MM.1S (cell line): ENCODE data around the gene DISC1.
"Not testable (repeated sequence)": the region's sequence is repeated elsewhere in the genome, so short reads cannot be mapped to it uniquely, and the experiment has no call there.

Experiments
- DNase-seq: peaks from one replicate; pipeline ENCODE4 v3.0.0-alpha.2; 2015
- H2AFZ ChIP-seq: fragments of 300-600 bp; sonication (generic); 2 replicates; pipeline ENCODE4 v1.6.0; 2016; ENCODE audit warnings: antibody characterized with exemption, low read length
- H3F3A ChIP-seq: fragments of 300-600 bp; sonication (generic); 2 replicates; pipeline ENCODE4 v1.6.1; 2016; ENCODE audit warnings: mild to moderate bottlenecking, antibody characterized with exemption, low read length, moderate library complexity, mixed read lengths; ENCODE audit not compliant: insufficient read depth
- H3K27ac ChIP-seq: fragments of 300-600 bp; sonication (generic); 2 replicates; pipeline ENCODE4 v1.5.1; 2016; ENCODE audit warnings: mild to moderate bottlenecking, low read length
- H3K27me3 ChIP-seq: fragments of 300-600 bp; sonication (generic); replicated peaks from 2 replicates; pipeline ENCODE4 v1.6.0; 2016; ENCODE audit warnings: low read length; ENCODE audit not compliant: insufficient read depth
- H3K36me3 ChIP-seq: fragments of 300-600 bp; sonication (generic); replicated peaks from 2 replicates; pipeline ENCODE4 v1.6.1; 2016; ENCODE audit warnings: mild to moderate bottlenecking, low read length, mixed read lengths; ENCODE audit not compliant: insufficient read depth
- H3K4me1 ChIP-seq: fragments of 300-600 bp; sonication (generic); 2 replicates; pipeline ENCODE4 v1.6.1; 2016; ENCODE audit warnings: low read length, mixed read lengths
- H3K4me2 ChIP-seq: fragments of 300-600 bp; sonication (generic); 2 replicates; pipeline ENCODE4 v1.6.0; 2016; ENCODE audit warnings: low read depth, low read length
- H3K4me3 ChIP-seq: fragments of 300-600 bp; sonication (generic); 2 replicates; pipeline ENCODE4 v1.5.1; 2016; ENCODE audit warnings: low read length, mixed read lengths
- H3K79me2 ChIP-seq: fragments of 300-600 bp; sonication (generic); 2 replicates; pipeline ENCODE4 v1.6.1; 2016; ENCODE audit warnings: mixed run types, low read length, mixed read lengths
- H3K9ac ChIP-seq: fragments of 300-600 bp; sonication (generic); 2 replicates; pipeline ENCODE4 v1.6.1; 2016; ENCODE audit warnings: low read length, mixed read lengths
- H3K9me2 ChIP-seq: fragments of 300-600 bp; sonication (generic); replicated peaks from 2 replicates; pipeline ENCODE4 v1.6.1; 2016; ENCODE audit warnings: mild to moderate bottlenecking, low read length, mixed read lengths; ENCODE audit not compliant: insufficient read depth
- H3K9me3 ChIP-seq: fragments of 300-600 bp; sonication (generic); replicated peaks from 2 replicates; pipeline ENCODE4 v1.6.1; 2016; ENCODE audit warnings: mild to moderate bottlenecking, low read length, mixed read lengths; ENCODE audit not compliant: insufficient read depth
- H4K20me1 ChIP-seq: fragments of 300-600 bp; sonication (generic); 2 replicates; pipeline ENCODE4 v1.6.1; 2016; ENCODE audit warnings: mild to moderate bottlenecking, low read length, moderate library complexity, mixed read lengths; ENCODE audit not compliant: insufficient read depth
- EZH2 ChIP-seq: fragments of 300-600 bp; sonication (generic); optimal IDR thresholded peaks from 2 replicates; pipeline ENCODE3; 2017; ENCODE audit warnings: low read depth, mild to moderate bottlenecking, antibody characterized with exemption, low read length, mixed read lengths
- EZH2phosphoT487 ChIP-seq: fragments of 300-600 bp; sonication (generic); IDR thresholded peaks from 2 replicates; pipeline ENCODE4 v1.6.1; 2018; ENCODE audit warnings: antibody characterized with exemption, low read length
- TF ChIP-seq, protein P1 (sequence below): fragments of 300-600 bp; sonication (generic); IDR thresholded peaks from 2 replicates; pipeline ENCODE4 v1.5.1; 2016; ENCODE audit warnings: antibody characterized with exemption, low read length, mixed read lengths

Gene DISC1

DNA sequence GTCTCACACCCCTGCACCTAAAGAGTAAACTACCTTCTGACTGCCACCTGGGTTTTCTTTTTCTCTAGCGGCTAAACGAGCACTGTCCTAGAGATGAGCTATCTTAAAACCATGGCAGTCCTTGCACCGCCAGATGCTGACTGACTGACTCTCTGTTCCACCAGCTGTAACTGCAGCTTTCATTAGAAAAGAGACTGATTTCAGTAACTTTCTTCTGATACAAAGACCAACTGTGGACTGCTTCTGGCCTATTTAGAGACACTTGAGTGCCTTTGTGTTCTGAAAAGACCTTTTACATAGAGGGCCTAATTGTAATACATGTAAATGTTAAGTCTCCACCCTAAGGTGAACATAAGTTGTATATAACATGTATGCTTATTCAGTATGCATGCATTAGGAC lies 152.5 kb downstream of the DISC1 start:
- Histone ChIP-seq H3K27ac (no peak overlapping the region), H3K79me2 (no peaks in the 10 kb centered on the region), H3K4me3 (no peak overlapping the region), H2AFZ (no peak overlapping the region), H3K4me1 (no peaks in the 10 kb centered on the region), H3K9me3 (no peaks in the 10 kb centered on the region), H3K9me2 (no peaks in the 10 kb centered on the region), H3K36me3 (no peaks in the 10 kb centered on the region), H3F3A (no peaks in the 10 kb centered on the region), H3K27me3 (no peaks in the 10 kb centered on the region), H4K20me1 (no peaks in the 10 kb centered on the region), H3K4me2 (no peak overlapping the region), H3K9ac (no peak overlapping the region)
- TF ChIP-seq, protein P1, sequence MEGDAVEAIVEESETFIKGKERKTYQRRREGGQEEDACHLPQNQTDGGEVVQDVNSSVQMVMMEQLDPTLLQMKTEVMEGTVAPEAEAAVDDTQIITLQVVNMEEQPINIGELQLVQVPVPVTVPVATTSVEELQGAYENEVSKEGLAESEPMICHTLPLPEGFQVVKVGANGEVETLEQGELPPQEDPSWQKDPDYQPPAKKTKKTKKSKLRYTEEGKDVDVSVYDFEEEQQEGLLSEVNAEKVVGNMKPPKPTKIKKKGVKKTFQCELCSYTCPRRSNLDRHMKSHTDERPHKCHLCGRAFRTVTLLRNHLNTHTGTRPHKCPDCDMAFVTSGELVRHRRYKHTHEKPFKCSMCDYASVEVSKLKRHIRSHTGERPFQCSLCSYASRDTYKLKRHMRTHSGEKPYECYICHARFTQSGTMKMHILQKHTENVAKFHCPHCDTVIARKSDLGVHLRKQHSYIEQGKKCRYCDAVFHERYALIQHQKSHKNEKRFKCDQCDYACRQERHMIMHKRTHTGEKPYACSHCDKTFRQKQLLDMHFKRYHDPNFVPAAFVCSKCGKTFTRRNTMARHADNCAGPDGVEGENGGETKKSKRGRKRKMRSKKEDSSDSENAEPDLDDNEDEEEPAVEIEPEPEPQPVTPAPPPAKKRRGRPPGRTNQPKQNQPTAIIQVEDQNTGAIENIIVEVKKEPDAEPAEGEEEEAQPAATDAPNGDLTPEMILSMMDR: no peak
- TF ChIP-seq EZH2phosphoT487: no peak
- TF ChIP-seq EZH2: no peak
- no peak for DNase-seq

DNA sequence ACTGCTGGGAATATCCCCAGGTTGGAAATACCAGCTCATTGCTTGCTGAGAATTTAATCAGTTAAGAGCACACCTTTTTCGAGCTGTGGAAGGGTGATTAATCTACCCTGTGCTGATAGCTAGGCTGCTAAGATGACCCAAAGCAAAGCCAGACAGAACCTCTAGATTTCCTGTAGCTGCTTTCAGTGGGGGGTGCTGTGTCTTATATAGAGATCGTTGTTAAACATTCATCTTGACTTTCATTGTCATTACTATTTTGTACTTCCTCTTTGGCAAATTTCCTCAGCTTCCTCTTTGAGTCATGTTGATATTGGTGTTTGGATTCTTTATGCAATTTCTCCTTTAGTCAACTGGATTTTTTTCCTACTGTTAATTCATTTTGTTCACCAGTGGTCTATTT lies 155.3 kb downstream of the DISC1 start:
- Histone ChIP-seq H3K9me3 (no peaks in the 10 kb centered on the region), H2AFZ (no peak overlapping the region), H3K9me2 (no peaks in the 10 kb centered on the region), H3K4me3 (no peak overlapping the region), H3K79me2 (no peaks in the 10 kb centered on the region), H3K9ac (no peak overlapping the region), H3K27me3 (no peaks in the 10 kb centered on the region), H3K4me1 (no peaks in the 10 kb centered on the region), H3F3A (no peaks in the 10 kb centered on the region), H3K36me3 (no peaks in the 10 kb centered on the region), H4K20me1 (no peaks in the 10 kb centered on the region), H3K4me2 (no peak overlapping the region), H3K27ac (no peak overlapping the region)
- no peak for DNase-seq
- TF ChIP-seq, protein P1: no peak
- no peak for TF ChIP-seq EZH2phosphoT487
- no peak for TF ChIP-seq EZH2

- not testable (repeated sequence) for H3K27ac ChIP-seq, H2AFZ ChIP-seq, H3K4me1 ChIP-seq, DNase-seq, H3K27me3 ChIP-seq, H3K9me2 ChIP-seq, H3K9me3 ChIP-seq, H3K9ac ChIP-seq, H3K79me2 ChIP-seq, H3K4me3 ChIP-seq, H4K20me1 ChIP-seq, H3K4me2 ChIP-seq, H3K36me3 ChIP-seq, H3F3A ChIP-seq
Measured at GRCh38 chr1:231785073-231785472, 158.5 kb downstream of the DISC1 start.

DNA sequence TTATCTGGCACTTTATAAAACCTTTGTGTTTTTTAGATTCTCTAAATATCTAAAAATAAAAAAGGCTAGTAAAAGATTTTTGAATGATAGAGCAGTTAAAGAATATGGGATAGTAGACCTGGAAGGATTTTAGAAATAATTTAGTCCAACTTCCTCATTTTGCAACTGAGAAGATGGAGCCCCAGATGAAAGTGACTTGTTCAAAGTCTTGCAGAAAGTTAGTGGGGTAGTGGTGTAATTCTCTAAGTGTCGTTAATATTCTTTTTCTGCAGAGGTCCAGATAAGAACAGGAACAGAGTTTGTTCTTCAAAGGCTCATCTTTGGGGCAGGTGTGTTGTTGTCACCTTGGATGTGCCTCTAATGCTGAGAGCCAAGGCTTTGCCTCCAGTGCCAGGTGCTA lies 159.5 kb downstream of the DISC1 start:
- H3K27me3 ChIP-seq: no peaks in the 10 kb centered on the region
- no peaks in the 10 kb centered on the region for H3K4me1 ChIP-seq
- H3K4me3 ChIP-seq: no peak overlapping the region
- DNase-seq: no peak
- no peak overlapping the region for H3K4me2 ChIP-seq
- no peak overlapping the region for H3K27ac ChIP-seq
- no peak overlapping the region for H2AFZ ChIP-seq
- no peaks in the 10 kb centered on the region for H4K20me1 ChIP-seq
- no peaks in the 10 kb centered on the region for H3K36me3 ChIP-seq
- no peaks in the 10 kb centered on the region for H3K9me3 ChIP-seq
- no peaks in the 10 kb centered on the region for H3K79me2 ChIP-seq
- no peaks in the 10 kb centered on the region for H3F3A ChIP-seq
- no peak overlapping the region for H3K9ac ChIP-seq
- no peak for TF ChIP-seq EZH2
- TF ChIP-seq EZH2phosphoT487: no peak
- no peaks in the 10 kb centered on the region for H3K9me2 ChIP-seq
